Stimulated activated CD8-positive, alpha-beta memory T cell treated with anti-CD3 and anti-CD28 coated beads, Interleukin-7, amount 100 ng/mL, for 1 hour (primary cell): ENCODE data around the gene EVC2.

Source experiments
- DNase-seq, 2 donors: peaks; one replicate each; pipeline ENCODE4 v3.0.0-alpha.2; 2020; ENCODE audit warnings: low read depth in 2 of 2

The EVC2 gene

GRCh38 chr4:5711479-5712184 lies 3.3 kb upstream of the EVC2 start:
- no peak for DNase-seq

GRCh38 chr4:5710961-5711478 lies 2.7 kb upstream of the EVC2 start, which contains the start of gene EVC:
Gene EVC, plus strand, starts transcription at chr4:5711201. Its CDS starts 180 bp downstream, at chr4:5711381.
- no peak for DNase-seq

GRCh38 chr4:5710065-5710960 lies 2.0 kb upstream of the EVC2 start:
- no peak for DNase-seq

- DNase-seq: no peak
Measured at GRCh38 chr4:5709207-5709575, 832 bp upstream of the EVC2 start.

GRCh38 chr4:5707778-5708448 lies 446 bp downstream of the EVC2 start:
- DNase-seq: no peak

GRCh38 chr4:5707366-5707765 lies 993 bp downstream of the EVC2 start:
- no peak for DNase-seq

- no peak for DNase-seq
Measured at GRCh38 chr4:5706486-5707290, 1.7 kb downstream of the EVC2 start.

GRCh38 chr4:5705647-5706320 lies 2.6 kb downstream of the EVC2 start:
- no peak for DNase-seq

GRCh38 chr4:5704276-5704675 lies 4.1 kb downstream of the EVC2 start:
- no peak for DNase-seq

GRCh38 chr4:5703831-5704230 lies 4.5 kb downstream of the EVC2 start:
- DNase-seq: no peak

GRCh38 chr4:5701971-5702370 lies 6.4 kb downstream of the EVC2 start:
- no peak for DNase-seq

- DNase-seq: no peak
Measured at GRCh38 chr4:5700459-5700858, 7.9 kb downstream of the EVC2 start.

- no peak for DNase-seq
Measured at GRCh38 chr4:5696341-5696740, 12.0 kb downstream of the EVC2 start.

GRCh38 chr4:5693871-5694270 lies 14.5 kb downstream of the EVC2 start:
- no peak for DNase-seq

- no peak for DNase-seq
Measured at GRCh38 chr4:5691491-5692132, 16.7 kb downstream of the EVC2 start.

GRCh38 chr4:5689065-5689464 lies 19.3 kb downstream of the EVC2 start:
- no peak for DNase-seq

GRCh38 chr4:5686338-5686737 lies 22.0 kb downstream of the EVC2 start:
- DNase-seq: no peak

- DNase-seq: no peak
Measured at GRCh38 chr4:5685296-5685695, 23.1 kb downstream of the EVC2 start.

GRCh38 chr4:5683566-5683965 lies 24.8 kb downstream of the EVC2 start:
- DNase-seq: no peak

- DNase-seq: no peak
Measured at GRCh38 chr4:5678977-5679376, 29.4 kb downstream of the EVC2 start.
